SU-DHL-6 (cell line): Measurements from ENCODE around the gene BEND5.

ENCODE experiments used
- H2AFZ ChIP-seq: fragments of 200-600 bp; sonication (generic); 2 replicates; pipeline ENCODE4 v1.6.1; 2014; ENCODE audit warnings: low read depth, mild to moderate bottlenecking, moderate library complexity, mixed read lengths, antibody characterized with exemption, low read length; ENCODE audit not compliant: severe bottlenecking
- H3F3A ChIP-seq: fragments of 200-600 bp; shearing (Covaris generic); 2 replicates; pipeline ENCODE4 v1.6.0; 2016; ENCODE audit warnings: antibody characterized with exemption, mild to moderate bottlenecking; ENCODE audit not compliant: insufficient read depth
- H3K27ac ChIP-seq: fragments of 200-600 bp; sonication (generic); 2 replicates; pipeline ENCODE4 v1.5.1; 2016; ENCODE audit warnings: low read depth, mild to moderate bottlenecking, low read length, moderate library complexity, mixed read lengths
- H3K27me3 ChIP-seq: fragments of 200-600 bp; sonication (generic), shearing (Covaris generic); 2 replicates; pipeline ENCODE4 v1.6.0; 2014; ENCODE audit warnings: mild to moderate bottlenecking, low read length
- H3K36me3 ChIP-seq: fragments of 200-600 bp; sonication (generic); 2 replicates; pipeline ENCODE4 v1.6.1; 2014; ENCODE audit warnings: mild to moderate bottlenecking, low read length, mixed read lengths
- H3K4me2 ChIP-seq: fragments of 300-600, 200-600 bp; shearing (Covaris generic), sonication (generic); 2 replicates; pipeline ENCODE4 v1.6.0; 2014; ENCODE audit warnings: low read length, low read depth, mild to moderate bottlenecking; ENCODE audit not compliant: poor library complexity, severe bottlenecking
- H3K4me3 ChIP-seq: fragments of 200-600 bp; sonication (generic); 2 replicates; pipeline ENCODE4 v1.5.1; 2014; ENCODE audit warnings: antibody characterized with exemption, low read length, mild to moderate bottlenecking, mixed read lengths; ENCODE audit not compliant: insufficient read depth, poor library complexity, severe bottlenecking
- H3K79me2 ChIP-seq: fragments of 200-600 bp; sonication (generic); 2 replicates; pipeline ENCODE4 v1.6.1; 2014; ENCODE audit warnings: mild to moderate bottlenecking, low read length, moderate library complexity; ENCODE audit not compliant: insufficient read depth
- H3K9ac ChIP-seq: fragments of 200-600 bp; sonication (generic); 2 replicates; pipeline ENCODE4 v1.7.0; 2014; ENCODE audit warnings: mild to moderate bottlenecking, low read length
- H3K9me2 ChIP-seq: fragments of 200-600 bp; sonication (generic); replicated peaks from 2 replicates; pipeline ENCODE4 v1.6.1; 2014; ENCODE audit warnings: low read length; ENCODE audit not compliant: insufficient read depth
- H3K9me3 ChIP-seq: fragments of 200-600 bp; sonication (generic); 2 replicates; pipeline ENCODE4 v1.6.1; 2014; ENCODE audit warnings: low read length, mixed read lengths; ENCODE audit not compliant: insufficient read depth
- H4K20me1 ChIP-seq: fragments of 200-600 bp; sonication (generic); 2 replicates; pipeline ENCODE4 v1.6.1; 2014; ENCODE audit warnings: low read depth, mild to moderate bottlenecking, antibody characterized with exemption, low read length, moderate library complexity, mixed read lengths
- EZH2phosphoT487 ChIP-seq: fragments of 200-600 bp; sonication (generic), shearing (Covaris generic); conservative IDR thresholded peaks from 2 replicates; pipeline ENCODE4 v1.6.1; 2018; ENCODE audit warnings: mild to moderate bottlenecking, antibody characterized with exemption, low read length, moderate library complexity, mixed read lengths
- TF ChIP-seq, protein P1 (sequence below): fragments of 200-600 bp; sonication (generic); IDR thresholded peaks from one replicate; pipeline ENCODE4 v1.5.1; 2017; ENCODE audit warnings: antibody characterized with exemption, mild to moderate bottlenecking, low read length, moderate library complexity; ENCODE audit not compliant: insufficient read depth, poor library complexity, severe bottlenecking

BEND5 gene

GRCh38 chr1:48687282-48688045, 89.2 kb downstream of the BEND5 start:
- H3K9ac ChIP-seq = no peak overlapping the region
- no peaks in the 10 kb centered on the region for H3K9me3 ChIP-seq
- no peak overlapping the region for H2AFZ ChIP-seq
- H3K27ac ChIP-seq = no peak overlapping the region
- H3K4me3 ChIP-seq = no peak overlapping the region
- no peaks in the 10 kb centered on the region for H4K20me1 ChIP-seq
- H3K9me2 ChIP-seq = no peaks in the 10 kb centered on the region
- H3K79me2 ChIP-seq = no peaks in the 10 kb centered on the region
- TF ChIP-seq EZH2phosphoT487 = no peak
- TF ChIP-seq, protein P1, sequence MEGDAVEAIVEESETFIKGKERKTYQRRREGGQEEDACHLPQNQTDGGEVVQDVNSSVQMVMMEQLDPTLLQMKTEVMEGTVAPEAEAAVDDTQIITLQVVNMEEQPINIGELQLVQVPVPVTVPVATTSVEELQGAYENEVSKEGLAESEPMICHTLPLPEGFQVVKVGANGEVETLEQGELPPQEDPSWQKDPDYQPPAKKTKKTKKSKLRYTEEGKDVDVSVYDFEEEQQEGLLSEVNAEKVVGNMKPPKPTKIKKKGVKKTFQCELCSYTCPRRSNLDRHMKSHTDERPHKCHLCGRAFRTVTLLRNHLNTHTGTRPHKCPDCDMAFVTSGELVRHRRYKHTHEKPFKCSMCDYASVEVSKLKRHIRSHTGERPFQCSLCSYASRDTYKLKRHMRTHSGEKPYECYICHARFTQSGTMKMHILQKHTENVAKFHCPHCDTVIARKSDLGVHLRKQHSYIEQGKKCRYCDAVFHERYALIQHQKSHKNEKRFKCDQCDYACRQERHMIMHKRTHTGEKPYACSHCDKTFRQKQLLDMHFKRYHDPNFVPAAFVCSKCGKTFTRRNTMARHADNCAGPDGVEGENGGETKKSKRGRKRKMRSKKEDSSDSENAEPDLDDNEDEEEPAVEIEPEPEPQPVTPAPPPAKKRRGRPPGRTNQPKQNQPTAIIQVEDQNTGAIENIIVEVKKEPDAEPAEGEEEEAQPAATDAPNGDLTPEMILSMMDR = no peak
- no peaks in the 10 kb centered on the region for H3F3A ChIP-seq
- H3K27me3 ChIP-seq = no peaks in the 10 kb centered on the region
- H3K36me3 ChIP-seq = no peaks in the 10 kb centered on the region
- H3K4me2 ChIP-seq = no peak overlapping the region

DNA sequence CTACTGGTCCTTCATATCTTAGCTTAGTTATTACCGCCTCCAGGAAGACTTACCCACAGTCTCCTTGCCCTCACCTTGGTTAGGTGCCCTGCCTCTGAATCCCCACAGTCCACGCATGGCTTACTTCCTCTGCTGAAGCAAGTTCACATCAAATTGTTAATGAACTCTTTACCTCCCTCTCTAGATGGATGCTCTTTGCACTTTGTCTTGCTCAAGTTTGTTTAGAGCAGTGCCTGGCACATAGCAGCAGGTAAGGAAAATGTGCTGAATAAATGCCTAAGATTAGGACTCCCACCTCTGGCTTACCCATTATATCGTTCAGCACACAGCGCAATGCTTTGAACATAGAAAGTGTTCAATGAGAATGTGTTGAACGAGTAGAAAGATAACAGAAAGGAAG, 90.5 kb downstream of the BEND5 start:
- H3K27ac ChIP-seq = no peak overlapping the region
- H3K9me2 ChIP-seq = no peaks in the 10 kb centered on the region
- H3K9ac ChIP-seq = no peak overlapping the region
- no peaks in the 10 kb centered on the region for H3K9me3 ChIP-seq
- H3F3A ChIP-seq = no peaks in the 10 kb centered on the region
- no peaks in the 10 kb centered on the region for H3K36me3 ChIP-seq
- no peak overlapping the region for H2AFZ ChIP-seq
- H4K20me1 ChIP-seq = no peaks in the 10 kb centered on the region
- no peaks in the 10 kb centered on the region for H3K79me2 ChIP-seq
- H3K4me3 ChIP-seq = no peak overlapping the region
- H3K4me2 ChIP-seq = no peak overlapping the region
- no peaks in the 10 kb centered on the region for H3K27me3 ChIP-seq
- TF ChIP-seq, protein P1 = no peak
- TF ChIP-seq EZH2phosphoT487 = no peak

DNA sequence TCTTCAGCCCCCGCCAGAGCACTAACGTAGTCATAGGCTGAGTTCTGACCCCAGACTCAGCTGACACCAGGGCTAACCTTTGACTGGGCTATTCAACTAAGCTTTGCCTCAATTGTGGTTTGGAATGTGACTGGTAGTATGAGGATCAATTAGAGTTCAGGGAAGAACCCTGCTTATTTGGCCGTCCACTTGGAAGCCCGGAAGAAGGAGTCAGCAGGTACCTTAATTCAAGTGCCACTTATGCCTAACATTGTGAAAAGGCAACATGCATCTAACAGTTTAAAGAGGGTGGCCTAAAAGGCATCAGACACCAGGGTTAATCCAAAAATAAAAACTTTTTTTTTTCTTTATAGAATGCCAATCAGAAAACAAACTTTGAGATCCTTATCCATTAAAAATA, 92.3 kb downstream of the BEND5 start:
- H3K4me3 ChIP-seq = no peak overlapping the region
- H3F3A ChIP-seq = no peaks in the 10 kb centered on the region
- no peaks in the 10 kb centered on the region for H3K9me2 ChIP-seq
- no peaks in the 10 kb centered on the region for H3K27me3 ChIP-seq
- H3K4me2 ChIP-seq = no peak overlapping the region
- H3K79me2 ChIP-seq = no peaks in the 10 kb centered on the region
- H4K20me1 ChIP-seq = no peaks in the 10 kb centered on the region
- no peak for TF ChIP-seq EZH2phosphoT487
- TF ChIP-seq, protein P1 = no peak
- H3K9me3 ChIP-seq = no peaks in the 10 kb centered on the region
- no peak overlapping the region for H3K27ac ChIP-seq
- H3K9ac ChIP-seq = no peak overlapping the region
- H3K36me3 ChIP-seq = no peaks in the 10 kb centered on the region
- H2AFZ ChIP-seq = no peak overlapping the region
